Bronchus fibroblast of lung (primary cell): ENCODE results near the gene KRTAP4-11. TPM values are rescaled to one million over a fixed set of nuclear protein-coding genes. Genes with fewer than 3 reads are reported as not detected.

Experiments used
- total RNA-seq: library from RNA; depleted of rRNA; stranded (reverse); fragments of >200 nt; gene quantifications from 2 replicates; pipeline ENCODE4 v1.2.3, GENCODE V29; 2015

The KRTAP4-11 gene
- not detected in 2 replicates for total RNA-seq

DNA sequence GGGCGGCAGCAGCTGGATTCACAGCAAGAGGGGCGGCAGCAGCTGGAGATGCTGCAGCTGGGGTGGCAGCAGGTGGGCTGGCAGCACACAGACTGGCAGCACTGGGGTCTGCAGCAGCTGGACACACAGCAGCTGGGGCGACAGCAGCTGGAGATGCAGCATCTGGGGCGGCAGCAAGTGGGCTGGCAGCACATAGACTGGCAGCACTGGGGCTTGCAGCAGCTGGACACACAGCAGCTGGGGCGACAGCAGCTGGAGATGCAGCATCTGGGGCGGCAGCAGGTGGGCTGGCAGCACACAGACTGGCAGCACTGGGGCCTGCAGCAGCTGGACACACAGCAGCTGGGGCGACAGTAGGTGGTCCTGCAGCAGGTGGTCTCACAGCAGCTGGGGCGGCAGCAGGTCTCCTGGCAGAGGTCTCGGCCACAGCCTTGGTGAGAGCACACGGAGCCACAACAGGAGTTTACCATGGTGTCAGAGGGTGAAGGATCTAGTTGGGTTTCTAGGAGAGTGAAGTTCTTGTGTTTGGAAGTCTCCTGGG is at the start of gene KRTAP4-11:
KRTAP4-11 (minus strand) TSS at position 528 of the 541 bp plus-strand sequence; CDS start at position 470, 58 bp downstream.

DNA sequence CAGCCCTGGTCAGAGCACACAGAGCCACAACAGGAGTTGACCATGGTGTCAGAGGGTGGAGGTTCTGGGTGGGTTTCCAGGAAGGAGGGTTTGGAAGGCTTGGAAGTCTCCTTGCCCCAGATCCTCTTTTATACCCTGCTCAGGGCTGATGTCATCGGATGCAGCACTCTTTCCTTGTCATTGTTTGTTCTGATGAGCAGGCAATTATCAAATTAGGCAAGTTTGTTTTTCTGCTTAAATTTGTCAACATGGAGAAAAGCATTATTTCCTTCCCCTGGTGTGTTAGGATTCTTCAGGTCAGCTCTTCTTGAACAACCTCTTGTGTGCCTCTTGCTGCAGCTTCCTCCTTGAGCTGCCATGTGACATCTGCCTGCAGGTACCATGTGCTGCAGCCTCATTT is 42.5 kb upstream of the KRTAP4-11 start, which contains the start of gene KRTAP4-4:
KRTAP4-4 (minus strand) TSS at position 101 of the 400 bp plus-strand sequence; CDS start at position 44, 57 bp downstream.

DNA sequence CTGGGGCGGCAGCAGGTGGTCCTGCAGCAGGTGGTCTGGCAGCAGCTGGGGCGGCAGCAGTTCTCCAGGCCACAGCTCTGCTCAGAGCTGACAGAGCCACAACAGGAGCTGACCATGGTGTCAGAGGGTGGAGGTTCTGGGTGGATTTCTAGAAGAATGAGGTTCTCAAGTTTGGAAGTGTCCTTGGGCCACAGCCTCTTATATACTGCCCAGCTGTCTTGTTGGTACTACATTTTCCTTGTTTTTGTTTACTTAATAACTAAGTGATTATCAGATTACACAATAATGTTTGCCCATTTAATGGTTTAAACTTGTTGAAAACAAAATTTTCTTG is 31.4 kb upstream of the KRTAP4-11 start, which contains the start of gene KRTAP4-5:
KRTAP4-5 (minus strand) TSS at position 174 of the 334 bp plus-strand sequence; CDS start at position 116, 58 bp downstream.

DNA sequence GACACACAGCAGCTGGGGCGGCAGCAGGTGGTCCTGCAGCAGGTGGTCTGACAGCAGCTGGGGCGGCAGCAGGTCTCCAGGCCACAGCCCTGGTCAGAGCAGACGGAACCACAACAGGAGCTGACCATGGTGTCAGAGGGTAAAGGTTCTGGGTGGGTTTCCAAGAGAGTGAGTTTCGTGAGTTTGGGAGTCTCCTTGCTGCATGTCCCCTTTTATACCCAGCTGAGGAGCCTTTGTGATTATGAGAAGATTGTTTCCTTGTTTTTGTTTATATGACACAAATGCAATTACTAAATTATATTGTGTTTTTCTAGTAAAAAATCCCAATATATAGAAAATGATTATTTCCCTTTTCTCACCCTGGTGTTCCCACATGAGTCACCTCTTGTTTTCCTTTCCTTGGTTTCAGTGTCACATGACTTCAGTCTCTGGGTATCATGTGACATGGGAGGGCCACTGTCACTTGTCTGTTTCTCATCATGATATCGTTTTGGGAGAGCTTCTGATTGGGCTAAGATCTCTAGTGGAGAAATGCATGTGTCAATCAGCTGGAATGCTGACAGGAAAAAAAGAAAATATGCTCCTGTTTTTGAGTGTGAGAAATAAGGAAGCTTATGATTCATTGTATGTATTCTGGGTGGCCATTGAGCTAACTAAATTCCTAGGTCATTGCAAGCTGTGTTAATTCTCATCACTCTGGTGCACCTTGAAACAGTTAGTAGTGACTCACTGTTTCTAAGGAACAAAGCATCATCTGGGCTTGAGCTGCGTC is 22.4 kb upstream of the KRTAP4-11 start, which contains the start of gene KRTAP4-6:
KRTAP4-6 (minus strand) TSS at position 185 of the 772 bp plus-strand sequence; CDS start at position 128, 57 bp downstream.

DNA sequence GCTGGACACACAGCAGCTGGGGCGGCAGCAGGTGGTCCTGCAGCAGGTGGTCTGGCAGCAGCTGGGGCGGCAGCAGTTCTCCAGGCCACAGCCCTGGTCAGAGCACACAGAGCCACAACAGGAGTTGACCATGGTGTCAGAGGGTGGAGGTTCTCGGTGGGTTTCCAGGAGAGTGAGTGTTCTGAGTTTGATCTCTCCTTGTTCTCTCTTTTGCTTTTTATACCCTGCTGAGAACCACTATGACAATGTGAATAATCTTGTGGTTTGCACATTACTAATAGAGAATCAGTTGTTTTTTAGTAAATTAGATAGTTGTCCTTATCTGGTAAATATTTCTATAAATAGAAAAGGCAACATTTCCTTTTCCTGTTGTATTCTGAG is 5.8 kb upstream of the KRTAP4-11 start, which contains the start of gene KRTAP4-12:
KRTAP4-12 (minus strand) TSS at position 192 of the 381 bp plus-strand sequence; CDS start at position 132, 60 bp downstream.

DNA sequence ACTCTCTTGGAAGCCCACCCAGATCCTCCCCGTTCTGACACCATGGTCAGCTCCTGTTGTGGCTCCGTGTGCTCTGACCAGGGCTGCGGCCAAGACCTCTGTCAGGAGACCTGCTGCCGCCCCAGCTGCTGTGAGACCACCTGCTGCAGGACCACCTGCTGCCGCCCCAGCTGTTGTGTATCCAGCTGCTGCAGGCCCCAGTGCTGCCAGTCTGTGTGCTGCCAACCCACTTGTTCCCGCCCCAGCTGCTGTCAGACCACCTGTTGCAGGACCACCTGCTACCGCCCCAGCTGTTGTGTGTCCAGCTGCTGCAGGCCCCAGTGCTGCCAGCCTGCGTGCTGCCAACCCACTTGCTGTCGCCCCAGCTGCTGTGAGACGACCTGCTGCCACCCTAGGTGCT is 12.8 kb downstream of the KRTAP4-11 start, which contains the start of gene KRTAP4-9:
KRTAP4-9 (plus strand) TSS at position 43 of the 400 bp plus-strand sequence; CDS start at position 43, 0 bp downstream.

DNA sequence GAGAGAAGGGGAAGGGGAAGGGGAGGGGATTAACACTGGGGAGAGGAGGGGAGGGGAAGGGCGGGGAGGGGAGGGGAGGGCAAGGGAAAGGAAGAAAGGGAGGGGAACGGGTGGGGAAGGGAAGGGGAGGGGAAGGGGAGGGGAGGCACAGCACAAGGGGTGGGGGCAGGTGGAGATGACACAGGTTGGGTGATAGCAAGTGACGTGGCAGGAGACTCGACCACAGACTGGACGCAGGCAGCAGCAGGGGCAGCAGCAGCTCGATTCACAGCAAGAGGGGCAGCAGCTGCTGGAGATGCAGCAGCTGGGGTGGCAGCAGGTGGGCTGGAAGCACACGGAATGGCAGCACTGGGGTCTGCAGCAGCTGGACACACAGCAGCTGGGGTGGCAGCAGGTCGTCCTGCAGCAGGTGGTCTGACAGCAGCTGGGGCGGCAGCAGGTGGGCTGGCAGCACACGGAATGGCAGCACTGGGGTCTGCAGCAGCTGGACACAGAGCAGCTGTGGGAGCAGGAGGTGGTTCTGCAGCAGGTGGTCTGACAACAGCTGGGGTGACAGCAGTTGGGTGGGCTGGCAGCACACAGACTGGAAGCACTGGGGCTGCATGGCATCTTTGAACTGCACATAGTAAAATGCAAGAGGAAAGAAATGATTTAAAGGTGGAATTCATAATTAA is 16.4 kb downstream of the KRTAP4-11 start, which contains the start of gene KRTAP4-16:
KRTAP4-16 (minus strand) TSS at position 624 of the 674 bp plus-strand sequence; CDS start at position 624, 0 bp downstream.

DNA sequence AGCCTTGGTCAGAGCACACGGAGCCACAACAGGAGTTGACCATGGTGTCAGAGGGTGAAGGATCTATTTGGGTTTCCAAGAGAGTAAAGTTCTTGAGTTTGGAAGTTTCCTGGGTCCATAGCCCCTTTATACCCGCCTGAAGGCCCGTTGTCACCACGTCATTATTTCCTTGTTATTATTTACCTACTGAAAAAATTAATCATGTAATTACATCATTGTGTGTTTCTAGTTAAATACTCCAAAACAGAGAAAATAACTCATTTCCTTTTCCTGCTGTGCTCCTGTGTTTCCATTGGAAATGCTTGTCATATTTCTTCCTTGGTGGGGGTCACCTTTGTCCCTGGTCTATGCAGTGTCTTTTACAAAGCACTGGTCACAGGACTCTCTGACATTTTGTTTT is 20.1 kb downstream of the KRTAP4-11 start, which contains the start of gene KRTAP4-8:
KRTAP4-8 (minus strand) TSS at position 101 of the 400 bp plus-strand sequence; CDS start at position 43, 58 bp downstream.

DNA sequence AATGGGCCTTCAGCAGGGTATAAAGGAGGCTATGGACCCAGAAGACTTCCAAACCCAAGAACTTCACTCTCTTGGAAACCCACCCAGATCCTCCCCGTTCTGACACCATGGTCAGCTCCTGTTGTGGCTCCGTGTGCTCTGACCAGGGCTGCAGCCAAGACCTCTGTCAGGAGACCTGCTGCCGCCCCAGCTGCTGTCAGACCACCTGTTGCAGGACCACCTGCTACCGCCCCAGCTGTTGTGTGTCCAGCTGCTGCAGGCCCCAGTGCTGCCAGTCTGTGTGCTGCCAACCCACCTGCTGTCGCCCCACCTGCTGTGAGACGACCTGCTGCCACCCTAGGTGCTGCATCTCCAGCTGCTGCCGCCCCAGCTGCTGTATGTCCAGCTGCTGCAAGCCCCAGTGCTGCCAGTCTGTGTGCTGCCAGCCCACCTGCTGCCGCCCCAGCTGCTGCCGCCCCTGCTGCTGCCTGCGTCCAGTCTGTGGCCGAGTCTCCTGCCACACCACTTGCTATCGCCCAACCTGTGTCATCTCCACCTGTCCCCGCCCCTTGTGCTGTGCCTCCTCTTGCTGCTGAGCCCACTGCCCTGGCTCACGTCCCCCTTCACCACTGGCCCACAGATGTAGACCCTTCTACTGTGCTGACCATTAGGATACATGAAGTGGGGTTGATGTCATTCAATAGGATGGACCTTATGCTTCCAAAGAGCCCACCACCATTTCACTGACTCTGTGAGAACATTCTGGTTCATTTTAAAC is 33.9 kb downstream of the KRTAP4-11 start, which contains the start of gene KRTAP4-7:
KRTAP4-7 (plus strand) TSS at position 51 of the 757 bp plus-strand sequence; CDS start at position 108, 57 bp downstream.

Other genes with a start within 250 kb of the KRTAP4-11 start
- gene KRT20, start 233.1 kb downstream of the KRTAP4-11 start, total RNA-seq, result not detected in 2 replicates
- under 0.01 TPM in 1 of 2 replicates, not detected in the other for gene KRT23, start 180.7 kb downstream of the KRTAP4-11 start, total RNA-seq
- not detected in 2 replicates for gene KRT39, start 151.4 kb downstream of the KRTAP4-11 start, total RNA-seq
- gene KRT40, start 134.0 kb downstream of the KRTAP4-11 start, total RNA-seq, result not detected in 2 replicates
- not detected in 2 replicates for gene KRTAP3-3, start 124.2 kb downstream of the KRTAP4-11 start, total RNA-seq
- gene KRTAP3-2, start 118.5 kb downstream of the KRTAP4-11 start, total RNA-seq, result not detected in 2 replicates
- gene KRTAP3-1, start 109.2 kb downstream of the KRTAP4-11 start, total RNA-seq, result not detected in 2 replicates
- gene KRTAP1-5, start 91.2 kb downstream of the KRTAP4-11 start, total RNA-seq, result 0.50 and 0.59 TPM in 2 replicates
- not detected in 2 replicates for gene KRTAP1-4, start 88.2 kb downstream of the KRTAP4-11 start, total RNA-seq
- not detected in 2 replicates for gene KRTAP1-3, start 83.5 kb downstream of the KRTAP4-11 start, total RNA-seq
- not detected in 2 replicates for gene KRTAP1-1, start 76.9 kb downstream of the KRTAP4-11 start, total RNA-seq
- gene KRTAP2-1, start 71.1 kb downstream of the KRTAP4-11 start, total RNA-seq, result not detected in 2 replicates
- gene KRTAP2-2, start 63.1 kb downstream of the KRTAP4-11 start, total RNA-seq, result not detected in 2 replicates
- not detected in 2 replicates for gene KRTAP2-3, start 58.3 kb downstream of the KRTAP4-11 start, total RNA-seq
- gene KRTAP2-4, start 52.5 kb downstream of the KRTAP4-11 start, total RNA-seq, result not detected in 2 replicates
- not detected in 2 replicates for gene KRTAP4-7, start 34.2 kb downstream of the KRTAP4-11 start, total RNA-seq
- gene KRTAP4-8, start 20.2 kb downstream of the KRTAP4-11 start, total RNA-seq, result not detected in 2 replicates
- gene KRTAP4-16, start 16.2 kb downstream of the KRTAP4-11 start, total RNA-seq, result not detected in 2 replicates
- gene KRTAP4-9, start 13.0 kb downstream of the KRTAP4-11 start, total RNA-seq, result not detected in 2 replicates
- not detected in 2 replicates for gene KRTAP4-12, start 5.8 kb upstream of the KRTAP4-11 start, total RNA-seq
- gene KRTAP4-6, start 22.2 kb upstream of the KRTAP4-11 start, total RNA-seq, result not detected in 2 replicates
- gene KRTAP4-5, start 31.5 kb upstream of the KRTAP4-11 start, total RNA-seq, result not detected in 2 replicates
- not detected in 2 replicates for gene KRTAP4-4, start 42.4 kb upstream of the KRTAP4-11 start, total RNA-seq
- not detected in 2 replicates for gene KRTAP4-3, start 49.8 kb upstream of the KRTAP4-11 start, total RNA-seq
- not detected in 2 replicates for gene KRTAP4-2, start 59.8 kb upstream of the KRTAP4-11 start, total RNA-seq
- gene KRTAP4-1, start 66.5 kb upstream of the KRTAP4-11 start, total RNA-seq, result not detected in 2 replicates
- not detected in 2 replicates for gene KRTAP9-1, start 71.5 kb upstream of the KRTAP4-11 start, total RNA-seq
- gene KRTAP9-2, start 108.3 kb upstream of the KRTAP4-11 start, total RNA-seq, result not detected in 2 replicates
- gene KRTAP9-3, start 114.1 kb upstream of the KRTAP4-11 start, total RNA-seq, result not detected in 2 replicates
- not detected in 2 replicates for gene KRTAP9-8, start 119.6 kb upstream of the KRTAP4-11 start, total RNA-seq
- not detected in 2 replicates for gene KRTAP9-4, start 131.3 kb upstream of the KRTAP4-11 start, total RNA-seq
- gene KRTAP9-9, start 137.0 kb upstream of the KRTAP4-11 start, total RNA-seq, result not detected in 2 replicates
- not detected in 2 replicates for gene KRTAP9-6, start 147.0 kb upstream of the KRTAP4-11 start, total RNA-seq
- not detected in 2 replicates for gene KRTAP9-7, start 157.3 kb upstream of the KRTAP4-11 start, total RNA-seq
- not detected in 2 replicates for gene KRTAP29-1, start 184.5 kb upstream of the KRTAP4-11 start, total RNA-seq
- gene KRTAP16-1, start 190.9 kb upstream of the KRTAP4-11 start, total RNA-seq, result not detected in 2 replicates
- gene KRTAP17-1, start 197.3 kb upstream of the KRTAP4-11 start, total RNA-seq, result not detected in 2 replicates
- not detected in 2 replicates for gene KRT33A, start 232.5 kb upstream of the KRTAP4-11 start, total RNA-seq